Measurements from ENCODE around the gene ATP6V0B.

ATP6V0B gene

GRCh38 chr1:43971336-43971980 is 3.3 kb upstream of the ATP6V0B start:
- Histone ChIP-seq H3K36me3 (ENCODE audit: control insufficient read depth, insufficient read depth, low read length, severe bottlenecking) (peaks cover 25% of the 10 kb centered on the region), H3K27me3 (replicated peaks; ENCODE audit: control insufficient read depth, insufficient read depth, low read length) (no peaks in the 10 kb centered on the region), H3K4me3 (ENCODE audit: low read length) (peak overlapping the region; percentile 99), H3K9me3 (ENCODE audit: control insufficient read depth, low read length) (no peaks in the 10 kb centered on the region), H3K4me1 (ENCODE audit: control insufficient read depth, insufficient read depth, low read length) (peaks cover 25% of the 10 kb centered on the region), H3K9ac (ENCODE audit: low read length) (no peak overlapping the region)
- DNase-seq (ENCODE audit: low read depth): no peak

GRCh38 chr1:43973981-43974442 is 748 bp upstream of the ATP6V0B start:
- no peak for DNase-seq (ENCODE audit: low read depth)
- H3K9me3 ChIP-seq (ENCODE audit: control insufficient read depth, low read length): no peaks in the 10 kb centered on the region
- H3K4me1 ChIP-seq (ENCODE audit: control insufficient read depth, insufficient read depth, low read length): peaks cover 36% of the 10 kb centered on the region
- no peaks in the 10 kb centered on the region for H3K27me3 ChIP-seq (replicated peaks; ENCODE audit: control insufficient read depth, insufficient read depth, low read length)
- H3K9ac ChIP-seq (ENCODE audit: low read length): peak overlapping the region; percentile 94
- H3K4me3 ChIP-seq (ENCODE audit: low read length): peak overlapping the region; percentile 91
- peaks cover 28% of the 10 kb centered on the region for H3K36me3 ChIP-seq (ENCODE audit: control insufficient read depth, insufficient read depth, low read length, severe bottlenecking)

- DNase-seq (ENCODE audit: low read depth): peak; percentile 67
- Histone ChIP-seq H3K9me3 (ENCODE audit: control insufficient read depth, low read length) (no peaks in the 10 kb centered on the region), H3K9ac (ENCODE audit: low read length) (peak overlapping the region; percentile 94)
Measured at GRCh38 chr1:43975249-43975961, 645 bp downstream of the ATP6V0B start.

GRCh38 chr1:43976045-43976444 is 1.3 kb downstream of the ATP6V0B start:
- Histone ChIP-seq H3K4me3 (ENCODE audit: low read length) (peak overlapping the region; percentile 91), H3K36me3 (ENCODE audit: control insufficient read depth, insufficient read depth, low read length, severe bottlenecking) (peaks cover 28% of the 10 kb centered on the region)
- no peak for DNase-seq (ENCODE audit: low read depth)

More at GRCh38 chr1:43975249-43975961, 645 bp downstream of the ATP6V0B start:
- Histone ChIP-seq H3K36me3 (ENCODE audit: control insufficient read depth, insufficient read depth, low read length, severe bottlenecking) (peaks cover 28% of the 10 kb centered on the region), H3K27me3 (replicated peaks; ENCODE audit: control insufficient read depth, insufficient read depth, low read length) (no peaks in the 10 kb centered on the region), H3K4me3 (ENCODE audit: low read length) (peak overlapping the region; percentile 91), H3K4me1 (ENCODE audit: control insufficient read depth, insufficient read depth, low read length) (peaks cover 40% of the 10 kb centered on the region)

GRCh38 chr1:43976890-43977289 is 2.1 kb downstream of the ATP6V0B start:
- Histone ChIP-seq H3K9me3 (ENCODE audit: control insufficient read depth, low read length) (no peaks in the 10 kb centered on the region), H3K27me3 (replicated peaks; ENCODE audit: control insufficient read depth, insufficient read depth, low read length) (no peaks in the 10 kb centered on the region), H3K9ac (ENCODE audit: low read length) (peak overlapping the region; percentile 1), H3K4me3 (ENCODE audit: low read length) (no peak overlapping the region), H3K36me3 (ENCODE audit: control insufficient read depth, insufficient read depth, low read length, severe bottlenecking) (peaks cover 28% of the 10 kb centered on the region), H3K4me1 (ENCODE audit: control insufficient read depth, insufficient read depth, low read length) (peaks cover 39% of the 10 kb centered on the region)
- no peak for DNase-seq (ENCODE audit: low read depth)

More at GRCh38 chr1:43976045-43976444, 1.3 kb downstream of the ATP6V0B start:
- Histone ChIP-seq H3K9me3 (ENCODE audit: control insufficient read depth, low read length) (no peaks in the 10 kb centered on the region), H3K27me3 (replicated peaks; ENCODE audit: control insufficient read depth, insufficient read depth, low read length) (no peaks in the 10 kb centered on the region), H3K9ac (ENCODE audit: low read length) (peak overlapping the region; percentile 94), H3K4me1 (ENCODE audit: control insufficient read depth, insufficient read depth, low read length) (peaks cover 39% of the 10 kb centered on the region)

GRCh38 chr1:43977376-43978263 is 2.9 kb downstream of the ATP6V0B start:
- H3K4me1 ChIP-seq (ENCODE audit: control insufficient read depth, insufficient read depth, low read length): peaks cover 39% of the 10 kb centered on the region
- no peaks in the 10 kb centered on the region for H3K9me3 ChIP-seq (ENCODE audit: control insufficient read depth, low read length)
- no peaks in the 10 kb centered on the region for H3K27me3 ChIP-seq (replicated peaks; ENCODE audit: control insufficient read depth, insufficient read depth, low read length)
- no peak overlapping the region for H3K9ac ChIP-seq (ENCODE audit: low read length)
- DNase-seq (ENCODE audit: low read depth): no peak
- peaks cover 21% of the 10 kb centered on the region for H3K36me3 ChIP-seq (ENCODE audit: control insufficient read depth, insufficient read depth, low read length, severe bottlenecking)
- H3K4me3 ChIP-seq (ENCODE audit: low read length): no peak overlapping the region

- Histone ChIP-seq H3K4me3 (ENCODE audit: low read length) (peak overlapping the region; percentile 81), H3K36me3 (ENCODE audit: control insufficient read depth, insufficient read depth, low read length, severe bottlenecking) (peaks cover 20% of the 10 kb centered on the region), H3K9ac (ENCODE audit: low read length) (peak overlapping the region; percentile 86), H3K27me3 (replicated peaks; ENCODE audit: control insufficient read depth, insufficient read depth, low read length) (no peaks in the 10 kb centered on the region), H3K9me3 (ENCODE audit: control insufficient read depth, low read length) (no peaks in the 10 kb centered on the region), H3K4me1 (ENCODE audit: control insufficient read depth, insufficient read depth, low read length) (peaks cover 39% of the 10 kb centered on the region)
- DNase-seq (ENCODE audit: low read depth): no peak
Measured at GRCh38 chr1:43978264-43978550, 3.4 kb downstream of the ATP6V0B start.

GRCh38 chr1:43978551-43979260 is 3.9 kb downstream of the ATP6V0B start, which contains the start of gene B4GALT2:
Gene B4GALT2, plus strand, starts transcription at chr1:43979210. Its CDS starts 1,951 bp downstream, at chr1:43981161.
- peaks cover 20% of the 10 kb centered on the region for H3K36me3 ChIP-seq (ENCODE audit: control insufficient read depth, insufficient read depth, low read length, severe bottlenecking)
- H3K4me3 ChIP-seq (ENCODE audit: low read length): peak within 1 kb of the TSS; percentile 84
- peak within 1 kb of the TSS; percentile 86 for H3K9ac ChIP-seq (ENCODE audit: low read length)
- peaks cover 39% of the 10 kb centered on the region for H3K4me1 ChIP-seq (ENCODE audit: control insufficient read depth, insufficient read depth, low read length)
- H3K27me3 ChIP-seq (replicated peaks; ENCODE audit: control insufficient read depth, insufficient read depth, low read length): no peaks in the 10 kb centered on the region
- peak; percentile 79 for DNase-seq (ENCODE audit: low read depth)
- no peaks in the 10 kb centered on the region for H3K9me3 ChIP-seq (ENCODE audit: control insufficient read depth, low read length)

- Histone ChIP-seq H3K27me3 (replicated peaks; ENCODE audit: control insufficient read depth, insufficient read depth, low read length) (no peaks in the 10 kb centered on the region), H3K9ac (ENCODE audit: low read length) (peak overlapping the region; percentile 83)
- no peak for DNase-seq (ENCODE audit: low read depth)
Measured at GRCh38 chr1:43979261-43979527, 4.4 kb downstream of the ATP6V0B start.

GRCh38 chr1:43979528-43980254 is 4.9 kb downstream of the ATP6V0B start:
- Histone ChIP-seq H3K4me1 (ENCODE audit: control insufficient read depth, insufficient read depth, low read length) (peaks cover 34% of the 10 kb centered on the region), H3K27me3 (replicated peaks; ENCODE audit: control insufficient read depth, insufficient read depth, low read length) (no peaks in the 10 kb centered on the region), H3K9ac (ENCODE audit: low read length) (peak overlapping the region; percentile 83), H3K4me3 (ENCODE audit: low read length) (peak overlapping the region; percentile 84), H3K9me3 (ENCODE audit: control insufficient read depth, low read length) (no peaks in the 10 kb centered on the region), H3K36me3 (ENCODE audit: control insufficient read depth, insufficient read depth, low read length, severe bottlenecking) (peaks cover 20% of the 10 kb centered on the region)
- DNase-seq (ENCODE audit: low read depth): peak; percentile 79

More at GRCh38 chr1:43979261-43979527, 4.4 kb downstream of the ATP6V0B start:
- H3K36me3 ChIP-seq (ENCODE audit: control insufficient read depth, insufficient read depth, low read length, severe bottlenecking): peaks cover 20% of the 10 kb centered on the region
- peaks cover 36% of the 10 kb centered on the region for H3K4me1 ChIP-seq (ENCODE audit: control insufficient read depth, insufficient read depth, low read length)
- no peaks in the 10 kb centered on the region for H3K9me3 ChIP-seq (ENCODE audit: control insufficient read depth, low read length)
- peak overlapping the region; percentile 84 for H3K4me3 ChIP-seq (ENCODE audit: low read length)
